ENCODE measurements around the gene ALDH6A1.

The ALDH6A1 gene

DNA sequence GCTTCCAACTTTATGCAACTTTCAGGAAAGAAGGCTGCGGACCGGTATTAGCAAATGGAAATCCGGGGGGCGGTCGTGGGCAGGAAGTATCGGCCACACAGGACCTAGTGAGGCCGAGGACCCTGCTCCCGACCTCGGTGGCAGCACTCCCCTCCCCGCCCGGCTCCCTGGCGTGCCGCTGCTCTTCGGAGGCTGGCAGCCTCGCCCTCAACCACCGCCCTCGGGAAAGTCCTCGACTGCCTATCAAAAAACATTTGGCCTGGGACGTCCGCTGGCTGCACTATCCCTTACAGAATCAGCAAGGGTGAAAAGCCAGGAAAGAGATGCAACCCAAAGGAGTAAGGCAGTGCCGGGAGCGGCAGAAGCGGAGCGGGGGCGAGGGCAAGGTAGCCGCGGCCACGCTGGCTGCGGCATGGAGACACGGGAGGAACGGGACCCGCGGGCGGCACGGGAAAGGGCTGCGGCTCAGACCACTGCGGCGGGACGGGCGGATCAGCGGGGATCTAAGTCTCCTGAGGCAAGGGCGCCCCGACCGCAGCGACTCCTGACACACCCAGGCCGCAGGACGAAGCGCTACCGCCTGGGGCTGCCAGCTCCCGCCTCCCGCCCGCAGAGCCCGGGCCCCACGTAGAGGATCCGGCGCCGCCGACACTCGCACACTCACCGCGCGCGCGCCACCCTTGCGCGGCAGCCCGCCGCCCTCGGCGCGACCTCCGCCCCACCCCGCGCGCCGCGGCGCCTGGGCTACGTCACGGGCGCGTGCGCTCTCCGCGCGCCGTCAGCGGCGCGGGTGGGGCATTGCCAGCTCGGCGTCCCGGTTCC lies 65.5 kb downstream of the ALDH6A1 start, which contains the start of the genes BBOF1 and ENTPD5 (continued):
- TF ChIP-seq, protein P1, sequence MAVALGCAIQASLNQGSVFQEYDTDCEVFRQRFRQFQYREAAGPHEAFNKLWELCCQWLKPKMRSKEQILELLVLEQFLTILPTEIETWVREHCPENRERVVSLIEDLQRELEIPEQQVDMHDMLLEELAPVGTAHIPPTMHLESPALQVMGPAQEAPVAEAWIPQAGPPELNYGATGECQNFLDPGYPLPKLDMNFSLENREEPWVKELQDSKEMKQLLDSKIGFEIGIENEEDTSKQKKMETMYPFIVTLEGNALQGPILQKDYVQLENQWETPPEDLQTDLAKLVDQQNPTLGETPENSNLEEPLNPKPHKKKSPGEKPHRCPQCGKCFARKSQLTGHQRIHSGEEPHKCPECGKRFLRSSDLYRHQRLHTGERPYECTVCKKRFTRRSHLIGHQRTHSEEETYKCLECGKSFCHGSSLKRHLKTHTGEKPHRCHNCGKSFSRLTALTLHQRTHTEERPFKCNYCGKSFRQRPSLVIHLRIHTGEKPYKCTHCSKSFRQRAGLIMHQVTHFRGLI (tag by site-specific recombination; IDR thresholded peaks at IDR 0.05), result 0 out of 2 replicates have a peak, but pooled peaks have one; percentile 19
- TF ChIP-seq, protein P2, sequence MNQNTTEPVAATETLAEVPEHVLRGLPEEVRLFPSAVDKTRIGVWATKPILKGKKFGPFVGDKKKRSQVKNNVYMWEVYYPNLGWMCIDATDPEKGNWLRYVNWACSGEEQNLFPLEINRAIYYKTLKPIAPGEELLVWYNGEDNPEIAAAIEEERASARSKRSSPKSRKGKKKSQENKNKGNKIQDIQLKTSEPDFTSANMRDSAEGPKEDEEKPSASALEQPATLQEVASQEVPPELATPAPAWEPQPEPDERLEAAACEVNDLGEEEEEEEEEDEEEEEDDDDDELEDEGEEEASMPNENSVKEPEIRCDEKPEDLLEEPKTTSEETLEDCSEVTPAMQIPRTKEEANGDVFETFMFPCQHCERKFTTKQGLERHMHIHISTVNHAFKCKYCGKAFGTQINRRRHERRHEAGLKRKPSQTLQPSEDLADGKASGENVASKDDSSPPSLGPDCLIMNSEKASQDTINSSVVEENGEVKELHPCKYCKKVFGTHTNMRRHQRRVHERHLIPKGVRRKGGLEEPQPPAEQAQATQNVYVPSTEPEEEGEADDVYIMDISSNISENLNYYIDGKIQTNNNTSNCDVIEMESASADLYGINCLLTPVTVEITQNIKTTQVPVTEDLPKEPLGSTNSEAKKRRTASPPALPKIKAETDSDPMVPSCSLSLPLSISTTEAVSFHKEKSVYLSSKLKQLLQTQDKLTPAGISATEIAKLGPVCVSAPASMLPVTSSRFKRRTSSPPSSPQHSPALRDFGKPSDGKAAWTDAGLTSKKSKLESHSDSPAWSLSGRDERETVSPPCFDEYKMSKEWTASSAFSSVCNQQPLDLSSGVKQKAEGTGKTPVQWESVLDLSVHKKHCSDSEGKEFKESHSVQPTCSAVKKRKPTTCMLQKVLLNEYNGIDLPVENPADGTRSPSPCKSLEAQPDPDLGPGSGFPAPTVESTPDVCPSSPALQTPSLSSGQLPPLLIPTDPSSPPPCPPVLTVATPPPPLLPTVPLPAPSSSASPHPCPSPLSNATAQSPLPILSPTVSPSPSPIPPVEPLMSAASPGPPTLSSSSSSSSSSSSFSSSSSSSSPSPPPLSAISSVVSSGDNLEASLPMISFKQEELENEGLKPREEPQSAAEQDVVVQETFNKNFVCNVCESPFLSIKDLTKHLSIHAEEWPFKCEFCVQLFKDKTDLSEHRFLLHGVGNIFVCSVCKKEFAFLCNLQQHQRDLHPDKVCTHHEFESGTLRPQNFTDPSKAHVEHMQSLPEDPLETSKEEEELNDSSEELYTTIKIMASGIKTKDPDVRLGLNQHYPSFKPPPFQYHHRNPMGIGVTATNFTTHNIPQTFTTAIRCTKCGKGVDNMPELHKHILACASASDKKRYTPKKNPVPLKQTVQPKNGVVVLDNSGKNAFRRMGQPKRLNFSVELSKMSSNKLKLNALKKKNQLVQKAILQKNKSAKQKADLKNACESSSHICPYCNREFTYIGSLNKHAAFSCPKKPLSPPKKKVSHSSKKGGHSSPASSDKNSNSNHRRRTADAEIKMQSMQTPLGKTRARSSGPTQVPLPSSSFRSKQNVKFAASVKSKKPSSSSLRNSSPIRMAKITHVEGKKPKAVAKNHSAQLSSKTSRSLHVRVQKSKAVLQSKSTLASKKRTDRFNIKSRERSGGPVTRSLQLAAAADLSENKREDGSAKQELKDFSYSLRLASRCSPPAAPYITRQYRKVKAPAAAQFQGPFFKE (tag by site-specific recombination; IDR thresholded peaks at IDR 0.05; ENCODE audit: borderline replicate concordance), result no peak
- TF ChIP-seq, protein P3, sequence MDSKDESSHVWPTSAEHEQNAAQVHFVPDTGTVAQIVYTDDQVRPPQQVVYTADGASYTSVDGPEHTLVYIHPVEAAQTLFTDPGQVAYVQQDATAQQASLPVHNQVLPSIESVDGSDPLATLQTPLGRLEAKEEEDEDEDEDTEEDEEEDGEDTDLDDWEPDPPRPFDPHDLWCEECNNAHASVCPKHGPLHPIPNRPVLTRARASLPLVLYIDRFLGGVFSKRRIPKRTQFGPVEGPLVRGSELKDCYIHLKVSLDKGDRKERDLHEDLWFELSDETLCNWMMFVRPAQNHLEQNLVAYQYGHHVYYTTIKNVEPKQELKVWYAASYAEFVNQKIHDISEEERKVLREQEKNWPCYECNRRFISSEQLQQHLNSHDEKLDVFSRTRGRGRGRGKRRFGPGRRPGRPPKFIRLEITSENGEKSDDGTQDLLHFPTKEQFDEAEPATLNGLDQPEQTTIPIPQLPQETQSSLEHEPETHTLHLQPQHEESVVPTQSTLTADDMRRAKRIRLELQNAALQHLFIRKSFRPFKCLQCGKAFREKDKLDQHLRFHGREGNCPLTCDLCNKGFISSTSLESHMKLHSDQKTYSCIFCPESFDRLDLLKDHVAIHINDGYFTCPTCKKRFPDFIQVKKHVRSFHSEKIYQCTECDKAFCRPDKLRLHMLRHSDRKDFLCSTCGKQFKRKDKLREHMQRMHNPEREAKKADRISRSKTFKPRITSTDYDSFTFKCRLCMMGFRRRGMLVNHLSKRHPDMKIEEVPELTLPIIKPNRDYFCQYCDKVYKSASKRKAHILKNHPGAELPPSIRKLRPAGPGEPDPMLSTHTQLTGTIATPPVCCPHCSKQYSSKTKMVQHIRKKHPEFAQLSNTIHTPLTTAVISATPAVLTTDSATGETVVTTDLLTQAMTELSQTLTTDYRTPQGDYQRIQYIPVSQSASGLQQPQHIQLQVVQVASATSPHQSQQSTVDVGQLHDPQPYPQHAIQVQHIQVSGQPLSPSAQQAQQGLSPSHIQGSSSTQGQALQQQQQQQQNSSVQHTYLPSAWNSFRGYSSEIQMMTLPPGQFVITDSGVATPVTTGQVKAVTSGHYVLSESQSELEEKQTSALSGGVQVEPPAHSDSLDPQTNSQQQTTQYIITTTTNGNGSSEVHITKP (tag by site-specific recombination; IDR thresholded peaks at IDR 0.05), result peak; percentile 39
- no peak for TF ChIP-seq GLI2 (tag by site-specific recombination; IDR thresholded peaks at IDR 0.05; ENCODE audit: borderline replicate concordance, low read depth)
- no peak for TF ChIP-seq ZNF626 (tag by site-specific recombination; IDR thresholded peaks at IDR 0.05)
- no peak for TF ChIP-seq TCF7L2 (IDR thresholded peaks at IDR 0.05; ENCODE audit: borderline replicate concordance, low read depth, low read length)
- TF ChIP-seq HOXD13 (CRISPR knock-in tag; IDR thresholded peaks at IDR 0.05; ENCODE audit: borderline replicate concordance), result no peak
- peak; percentile 95 for TF ChIP-seq ZNF341 (tag by site-specific recombination; IDR thresholded peaks at IDR 0.05; ENCODE audit: low read depth)
- no peak for TF ChIP-seq ZNF514 (tag by site-specific recombination; IDR thresholded peaks at IDR 0.05)
- TF ChIP-seq ZNF529 (tag by site-specific recombination; IDR thresholded peaks at IDR 0.05; ENCODE audit: insufficient replicate concordance), result no peak
- no peak for TF ChIP-seq ZNF354C (tag by site-specific recombination; IDR thresholded peaks at IDR 0.05; ENCODE audit: borderline replicate concordance, low read depth)
- no peak for TF ChIP-seq BCL11A (tag by site-specific recombination; IDR thresholded peaks at IDR 0.05; ENCODE audit: low read depth)
- TF ChIP-seq ZNF561 (tag by site-specific recombination; IDR thresholded peaks at IDR 0.05; ENCODE audit: borderline replicate concordance), result 0 out of 2 replicates have a peak, but pooled peaks have one; percentile 5
- no peak for TF ChIP-seq MZF1 (tag by site-specific recombination; IDR thresholded peaks at IDR 0.05; ENCODE audit: borderline replicate concordance)
- TF ChIP-seq ZNF169 (tag by site-specific recombination; IDR thresholded peaks at IDR 0.05), result no peak
- TF ChIP-seq ZNF629 (tag by site-specific recombination; IDR thresholded peaks at IDR 0.05), result peak; percentile 27; the same call in 1 of the 2 replicates
- TF ChIP-seq, protein P4, sequence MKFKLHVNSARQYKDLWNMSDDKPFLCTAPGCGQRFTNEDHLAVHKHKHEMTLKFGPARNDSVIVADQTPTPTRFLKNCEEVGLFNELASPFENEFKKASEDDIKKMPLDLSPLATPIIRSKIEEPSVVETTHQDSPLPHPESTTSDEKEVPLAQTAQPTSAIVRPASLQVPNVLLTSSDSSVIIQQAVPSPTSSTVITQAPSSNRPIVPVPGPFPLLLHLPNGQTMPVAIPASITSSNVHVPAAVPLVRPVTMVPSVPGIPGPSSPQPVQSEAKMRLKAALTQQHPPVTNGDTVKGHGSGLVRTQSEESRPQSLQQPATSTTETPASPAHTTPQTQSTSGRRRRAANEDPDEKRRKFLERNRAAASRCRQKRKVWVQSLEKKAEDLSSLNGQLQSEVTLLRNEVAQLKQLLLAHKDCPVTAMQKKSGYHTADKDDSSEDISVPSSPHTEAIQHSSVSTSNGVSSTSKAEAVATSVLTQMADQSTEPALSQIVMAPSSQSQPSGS (tag by site-specific recombination; IDR thresholded peaks at IDR 0.05; ENCODE audit: low read depth), result no peak
- TF ChIP-seq ZNF677 (tag by site-specific recombination; IDR thresholded peaks at IDR 0.05), result no peak
- TF ChIP-seq ZFP41 (tag by site-specific recombination; IDR thresholded peaks at IDR 0.05; ENCODE audit: borderline replicate concordance), result no peak
- no peak for TF ChIP-seq HOXA7 (CRISPR knock-in tag; IDR thresholded peaks at IDR 0.05; ENCODE audit: borderline replicate concordance)
- no peak for TF ChIP-seq ZNF202 (tag by site-specific recombination; IDR thresholded peaks at IDR 0.05; ENCODE audit: borderline replicate concordance)
- TF ChIP-seq ZNF335 (tag by site-specific recombination; conservative IDR thresholded peaks at IDR 0.05), result peak; percentile 94
- no peak for TF ChIP-seq ZNF394 (tag by site-specific recombination; IDR thresholded peaks at IDR 0.05; ENCODE audit: borderline replicate concordance)
- peak; percentile 43; the same call in 1 of the 2 replicates for TF ChIP-seq ZNF600 (tag by site-specific recombination; IDR thresholded peaks at IDR 0.05)
- TF ChIP-seq KLF8 (tag by site-specific recombination; IDR thresholded peaks at IDR 0.05), result peak; percentile 67; the same call in 1 of the 2 replicates
- no peak; the same call in 1 of the 2 replicates for TF ChIP-seq OSR2 (tag by site-specific recombination; IDR thresholded peaks at IDR 0.05)
- TF ChIP-seq ZNF624 (tag by site-specific recombination; IDR thresholded peaks at IDR 0.05), result no peak

Data from HEK293 (cell line).